Activated CD4-positive, alpha-beta T cell treated with anti-CD3 and anti-CD28 coated beads for 1 hour (primary cell): Measurements from ENCODE around the gene ENOX1.

Experiments
- DNase-seq: peaks from one replicate; pipeline ENCODE4 v3.0.0-alpha.2; 2020

The ENOX1 gene

GRCh38 chr13:43737392-43737923 is 49.3 kb downstream of the ENOX1 start:
- no peak for DNase-seq

GRCh38 chr13:43732726-43733125 is 54.0 kb downstream of the ENOX1 start:
- DNase-seq: no peak

- DNase-seq: no peak
These were observed 55.5 kb downstream of the ENOX1 start for GRCh38 chr13:43731296-43731695.

GRCh38 chr13:43730642-43731041 is 56.1 kb downstream of the ENOX1 start:
- no peak for DNase-seq

- DNase-seq: no peak
These were observed 58.4 kb downstream of the ENOX1 start for GRCh38 chr13:43728421-43728820.

GRCh38 chr13:43727856-43728255 is 58.9 kb downstream of the ENOX1 start:
- DNase-seq: no peak

GRCh38 chr13:43725460-43725859 is 61.3 kb downstream of the ENOX1 start:
- DNase-seq: no peak

- DNase-seq: no peak
These were observed 65.9 kb downstream of the ENOX1 start for GRCh38 chr13:43720780-43721397.

- DNase-seq: no peak
These were observed 88.0 kb downstream of the ENOX1 start for GRCh38 chr13:43698758-43699157.

- no peak for DNase-seq
These were observed 88.8 kb downstream of the ENOX1 start for GRCh38 chr13:43698009-43698408.

- DNase-seq: no peak
These were observed 89.4 kb downstream of the ENOX1 start for GRCh38 chr13:43697323-43697722.

GRCh38 chr13:43694146-43694664 is 92.6 kb downstream of the ENOX1 start:
- DNase-seq: no peak

GRCh38 chr13:43693639-43694038 is 93.1 kb downstream of the ENOX1 start:
- DNase-seq: no peak

GRCh38 chr13:43688227-43688907 is 98.4 kb downstream of the ENOX1 start:
- no peak for DNase-seq

- no peak for DNase-seq
These were observed 99.7 kb downstream of the ENOX1 start for GRCh38 chr13:43687038-43687437.

GRCh38 chr13:43686557-43686956 is 100.2 kb downstream of the ENOX1 start:
- DNase-seq: no peak

- DNase-seq: no peak
These were observed 101.6 kb downstream of the ENOX1 start for GRCh38 chr13:43684963-43685725.

GRCh38 chr13:43682701-43683100 is 104.1 kb downstream of the ENOX1 start:
- no peak for DNase-seq

GRCh38 chr13:43676320-43676719 is 110.5 kb downstream of the ENOX1 start:
- DNase-seq: no peak

GRCh38 chr13:43675577-43675976 is 111.2 kb downstream of the ENOX1 start:
- DNase-seq: no peak

GRCh38 chr13:43669964-43670363 is 116.8 kb downstream of the ENOX1 start:
- no peak for DNase-seq

GRCh38 chr13:43669101-43669500 is 117.7 kb downstream of the ENOX1 start:
- no peak for DNase-seq

- no peak for DNase-seq
These were observed 120.4 kb downstream of the ENOX1 start for GRCh38 chr13:43666403-43666802.

- DNase-seq: no peak
These were observed 121.4 kb downstream of the ENOX1 start for GRCh38 chr13:43665388-43665787.
